ENCODE data around the gene BTNL9. TPM values are rescaled to one million over a fixed set of nuclear protein-coding genes. Genes with fewer than 3 reads are reported as not detected.
A peak's percentile ranks its signal among the peaks of the same experiment; 100 is the strongest.

The BTNL9 gene
- total RNA-seq, 2 donors from 2014 or later: 31.4 to 34.1 TPM

DNA sequence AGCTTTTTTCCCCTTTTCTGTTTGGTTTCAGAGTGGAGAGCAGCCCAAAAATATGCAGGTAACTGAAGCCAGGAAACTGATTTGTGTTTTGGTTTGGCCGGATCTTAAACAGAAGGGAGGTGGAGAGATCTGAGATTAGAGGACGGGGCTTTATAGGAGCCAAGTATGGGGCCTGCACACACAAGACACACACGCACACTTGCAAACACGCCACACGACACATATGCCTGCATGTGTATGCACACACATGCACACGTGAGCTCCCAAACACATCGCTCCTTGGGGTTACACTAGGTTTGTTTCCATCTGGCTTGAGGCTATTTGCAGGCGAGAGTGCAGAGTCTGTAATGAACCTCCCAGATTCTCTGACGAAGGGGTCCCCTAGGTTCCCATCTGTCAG lies 18.3 kb downstream of the BTNL9 start:
- ATAC-seq (no peak), DNase-seq (no peak)
- intact Hi-C loops (cut with DNase I): no loop called here

DNA sequence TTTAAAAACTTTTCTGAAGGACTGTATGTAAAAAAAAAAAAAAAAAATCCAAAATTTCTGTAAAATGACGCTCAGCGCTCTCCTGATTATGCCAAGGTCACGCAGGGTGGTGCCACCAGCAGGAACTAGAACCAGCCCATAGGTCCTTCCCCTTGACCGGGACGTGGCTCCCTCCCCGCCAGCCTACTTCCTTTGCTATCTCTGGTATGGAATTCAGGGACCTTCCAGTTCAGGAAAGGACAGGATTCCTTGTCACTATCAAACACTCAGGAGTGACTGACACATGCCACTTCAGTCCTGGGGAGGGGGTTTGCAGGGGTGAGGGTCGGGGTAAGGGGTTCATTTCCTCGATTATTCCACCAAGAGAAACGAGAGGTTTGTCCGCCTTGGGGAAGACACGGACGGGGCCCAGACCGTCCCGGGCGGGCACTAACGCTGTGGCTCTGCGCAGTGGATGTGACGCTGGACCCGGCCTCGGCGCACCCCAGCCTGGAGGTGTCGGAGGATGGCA lies 18.8 kb downstream of the BTNL9 start:
- intact Hi-C loops (cut with DNase I): no loop called here

DNA sequence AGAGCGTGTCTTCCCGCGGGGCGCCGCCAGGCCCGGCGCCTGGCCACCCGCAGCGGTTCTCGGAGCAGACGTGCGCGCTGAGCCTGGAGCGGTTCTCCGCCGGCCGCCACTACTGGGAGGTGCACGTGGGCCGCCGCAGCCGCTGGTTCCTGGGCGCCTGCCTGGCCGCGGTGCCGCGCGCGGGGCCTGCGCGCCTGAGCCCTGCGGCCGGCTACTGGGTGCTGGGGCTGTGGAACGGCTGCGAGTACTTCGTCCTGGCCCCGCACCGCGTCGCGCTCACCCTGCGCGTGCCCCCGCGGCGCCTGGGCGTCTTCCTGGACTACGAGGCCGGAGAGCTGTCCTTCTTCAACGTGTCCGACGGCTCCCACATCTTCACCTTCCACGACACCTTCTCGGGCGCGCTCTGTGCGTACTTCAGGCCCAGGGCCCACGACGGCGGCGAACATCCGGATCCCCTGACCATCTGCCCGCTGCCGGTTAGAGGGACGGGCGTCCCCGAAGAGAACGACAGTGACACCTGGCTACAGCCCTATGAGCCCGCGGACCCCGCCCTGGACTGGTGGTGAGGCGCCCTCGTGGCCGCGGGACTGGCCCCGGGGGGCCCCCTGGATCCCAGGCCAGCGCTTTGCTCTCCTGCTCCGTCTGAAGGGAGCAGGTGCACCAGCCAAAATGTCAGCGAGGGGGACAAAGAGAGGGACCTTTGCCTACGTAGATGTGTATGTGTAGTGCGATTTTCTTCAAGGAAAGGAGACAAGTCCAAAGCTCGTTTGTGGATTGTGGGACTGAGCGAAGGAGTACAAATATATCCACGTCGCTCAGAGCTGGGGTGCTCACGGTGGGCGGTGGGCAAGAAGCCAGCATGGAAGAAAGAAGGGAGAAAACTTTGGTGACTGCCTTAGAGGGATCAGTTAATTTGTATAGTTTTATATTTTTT lies 19.5 kb downstream of the BTNL9 start:
- DNase-seq: no peak
- intact Hi-C loops (cut with DNase I): no loop called here
- ATAC-seq: peak in 1 of 2 donors; percentile 38

More for the DNA sequence above, 18.8 kb downstream of the BTNL9 start:
- no peak for DNase-seq
- no peak for ATAC-seq

DNA sequence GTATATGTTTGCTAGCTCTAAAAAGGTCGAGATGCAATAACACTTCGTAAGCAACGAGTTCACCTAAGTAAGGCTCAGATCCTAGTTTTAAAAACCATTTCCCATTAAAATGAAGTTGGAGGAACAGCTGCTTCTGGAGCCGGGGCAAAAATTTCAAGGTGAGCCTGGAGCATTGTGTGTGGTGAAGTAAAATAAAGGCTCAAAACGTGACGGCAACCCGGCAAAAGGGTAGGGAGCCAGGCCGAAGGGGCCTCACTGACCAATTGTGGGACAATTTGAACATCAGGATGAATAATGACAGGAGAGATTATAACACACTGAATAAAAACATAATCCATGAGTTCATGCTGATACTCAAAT lies 20.1 kb downstream of the BTNL9 start:
- DNase-seq (no peak), ATAC-seq (no peak)
- intact Hi-C loops (cut with DNase I): no loop called here

DNA sequence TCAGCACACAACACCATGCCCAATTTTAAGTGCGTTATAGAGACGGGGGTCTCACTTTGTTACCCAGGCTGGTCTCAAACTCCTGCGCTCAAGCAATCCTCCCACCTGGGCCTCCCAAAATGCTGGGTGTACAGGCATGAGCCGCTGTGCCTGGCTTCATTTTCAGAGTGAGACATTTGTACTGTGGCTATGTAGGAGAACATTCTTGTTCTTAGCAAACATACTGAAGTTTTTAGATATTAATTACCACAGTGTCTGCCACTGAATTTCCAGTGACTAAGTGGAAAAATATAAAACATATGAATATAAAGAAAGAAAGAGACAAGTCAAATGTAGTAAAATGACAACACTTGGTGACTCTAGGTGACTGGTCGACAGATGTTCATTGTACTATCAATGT lies 20.9 kb downstream of the BTNL9 start:
- ATAC-seq (no peak), DNase-seq (no peak)
- intact Hi-C loops (cut with DNase I): no loop called here

DNA sequence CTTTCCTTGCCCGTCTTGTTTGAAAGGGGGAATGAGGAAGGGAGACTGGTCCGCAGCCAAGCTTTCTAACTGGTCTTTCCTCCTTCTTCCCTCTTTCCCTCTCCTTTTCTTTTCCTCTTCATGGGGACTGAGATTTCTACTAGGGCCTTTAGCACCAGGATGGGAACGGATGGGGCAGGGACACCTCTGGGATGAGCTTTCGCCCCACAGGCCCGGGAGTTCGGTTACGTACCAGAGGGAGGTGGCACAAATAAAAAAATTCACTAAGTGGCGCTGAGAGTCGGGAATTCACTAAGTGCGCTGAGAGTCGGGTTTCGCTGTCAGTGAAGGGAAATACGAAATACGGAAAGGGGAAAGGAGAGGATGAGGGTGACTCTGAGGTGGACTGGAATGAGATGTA lies 21.6 kb downstream of the BTNL9 start:
- intact Hi-C loops (cut with DNase I): no loop called here
- DNase-seq (no peak), ATAC-seq (no peak)

DNA sequence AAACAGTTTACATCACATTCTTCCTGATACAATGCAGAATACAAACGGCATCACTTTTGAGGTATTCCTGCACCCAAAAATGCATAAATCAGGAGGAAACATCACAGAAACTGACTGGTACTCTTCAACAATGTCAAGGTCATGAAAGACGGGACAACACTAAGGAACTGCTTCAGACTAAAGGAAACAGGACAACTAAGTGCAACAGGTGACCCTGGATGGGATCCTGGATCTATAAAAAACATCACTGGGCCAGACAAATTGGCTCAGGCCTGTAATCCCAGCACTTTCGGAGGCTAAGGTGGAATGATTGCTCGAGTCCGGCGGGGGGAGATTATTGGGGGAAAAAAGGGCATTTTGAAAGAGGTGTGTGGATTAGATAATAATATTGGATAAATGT lies 22.6 kb downstream of the BTNL9 start:
- ATAC-seq (no peak), DNase-seq (no peak)
- intact Hi-C loops (cut with DNase I): no loop called here

DNA sequence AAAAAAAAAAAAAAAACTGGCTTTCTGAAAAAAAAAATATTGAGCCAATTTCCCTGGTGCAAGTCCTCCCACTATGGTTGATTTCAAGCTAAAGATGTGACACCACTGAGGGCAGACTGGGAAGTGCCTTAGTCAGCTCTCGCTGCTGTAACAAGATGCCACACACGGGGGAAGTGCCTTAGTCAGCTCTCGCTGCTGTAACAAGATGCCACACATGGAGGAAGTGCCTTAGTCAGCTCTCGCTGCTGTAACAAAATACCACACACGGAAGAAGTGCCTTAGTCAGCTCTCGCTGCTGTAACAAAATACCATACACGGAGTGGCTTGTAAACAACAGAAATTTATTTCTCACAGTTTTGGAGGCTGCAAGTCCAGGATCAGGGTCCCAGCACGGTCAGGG lies 23.4 kb downstream of the BTNL9 start:
- ATAC-seq (no peak), DNase-seq (no peak)
- intact Hi-C loops (cut with DNase I): no loop called here

DNA sequence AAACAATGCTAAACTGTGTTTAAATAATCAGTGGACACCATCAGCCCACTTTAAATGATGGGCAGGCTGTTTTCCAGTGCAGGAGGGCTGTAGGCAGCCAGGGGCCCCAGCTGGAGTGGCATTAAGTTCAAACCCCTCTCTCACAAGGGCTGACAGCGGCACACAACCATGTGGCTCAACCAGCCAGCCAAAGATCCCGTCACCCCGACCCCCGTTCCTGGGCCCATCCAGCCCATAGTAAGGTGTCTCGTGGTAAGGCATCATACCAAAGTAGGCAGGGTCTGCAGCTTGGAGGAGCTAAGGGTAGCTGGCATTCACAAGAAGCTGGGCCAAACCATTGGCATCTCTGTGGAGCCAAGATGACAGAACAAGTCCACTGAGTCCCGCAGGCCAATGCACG lies 24.9 kb downstream of the BTNL9 start:
- intact Hi-C loops (cut with DNase I): no loop called here

DNA sequence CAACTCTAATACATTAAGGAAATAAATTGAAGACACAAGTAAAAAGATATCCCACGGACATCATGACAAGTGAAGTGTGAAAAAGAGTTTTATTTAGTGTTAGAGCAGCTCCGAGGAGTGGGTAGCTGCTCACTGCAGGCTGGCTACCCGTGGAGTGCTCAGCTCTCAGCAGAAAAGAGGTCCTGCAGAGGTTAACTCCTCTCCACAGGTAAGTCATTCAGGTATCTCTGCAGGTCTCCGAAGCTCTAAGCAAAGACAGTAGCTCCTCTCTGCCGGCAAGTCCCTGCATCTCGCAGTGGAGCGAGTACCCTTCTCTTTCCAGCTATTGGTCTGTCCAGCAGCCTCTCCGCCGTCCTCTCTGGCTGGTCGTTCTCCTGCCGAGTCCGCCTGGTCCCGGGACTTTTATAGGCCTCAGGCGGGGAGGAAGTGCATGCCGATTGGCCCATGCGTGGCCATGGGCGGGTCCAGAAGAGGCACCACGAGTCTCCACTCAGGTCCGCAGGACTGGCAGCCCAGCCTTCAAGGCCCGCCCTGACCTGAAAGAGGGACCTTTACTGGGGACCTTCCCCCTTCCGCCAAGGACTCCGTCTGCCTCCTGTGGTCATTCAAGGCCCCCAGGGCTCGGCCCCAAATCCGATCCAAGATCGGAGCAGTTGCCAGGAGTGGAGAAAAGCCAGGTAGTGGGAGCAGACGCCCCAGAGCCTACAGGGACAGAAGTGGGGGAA lies 29.9 kb downstream of the BTNL9 start:
- DNase-seq (no peak), ATAC-seq (no peak)
- intact Hi-C loops (cut with DNase I): no loop called here

More for the DNA sequence above, 24.9 kb downstream of the BTNL9 start:
- ATAC-seq (no peak), DNase-seq (no peak)

DNA sequence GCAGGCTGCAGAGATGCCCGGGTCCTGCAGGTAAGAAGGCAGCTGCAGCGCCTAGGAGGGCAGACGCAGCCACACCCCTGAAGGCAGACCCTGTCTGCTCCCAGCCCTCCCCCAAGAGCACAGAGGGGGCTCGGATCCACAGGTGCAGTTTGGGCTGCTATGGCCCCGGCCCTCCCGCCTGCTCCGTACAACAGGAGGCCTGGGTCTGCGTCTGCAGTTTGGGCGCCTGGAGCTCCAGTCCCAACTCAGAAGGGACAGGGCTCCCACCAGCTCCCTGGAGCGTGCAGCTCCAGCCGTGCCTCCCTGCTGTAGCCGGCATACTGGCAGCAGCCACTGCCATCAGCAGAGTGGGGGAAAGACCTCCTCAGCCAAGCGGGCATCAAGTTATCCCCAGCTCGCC lies 30.5 kb downstream of the BTNL9 start:
- intact Hi-C loops (cut with DNase I): no loop called here
- DNase-seq (no peak), ATAC-seq (no peak)

DNA sequence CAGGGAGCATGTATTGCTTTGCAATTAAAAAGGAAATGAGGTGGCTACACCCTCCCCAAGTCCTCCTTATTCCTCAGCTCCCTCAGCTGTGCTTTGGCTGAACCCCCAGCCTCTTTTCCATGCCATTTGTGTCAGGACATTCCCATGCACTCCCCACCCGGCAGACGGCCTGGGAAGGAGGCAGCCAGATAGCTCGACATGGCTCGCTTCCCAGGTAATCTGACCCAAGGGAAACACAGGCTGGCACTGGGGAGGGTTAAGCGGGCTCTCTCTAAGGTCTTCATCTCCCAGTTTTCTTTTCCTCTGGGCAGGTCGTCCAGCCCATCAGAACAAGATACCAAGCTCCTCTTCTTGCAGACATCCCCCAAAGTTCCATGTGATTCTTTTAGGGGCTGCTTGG lies 31.2 kb downstream of the BTNL9 start:
- intact Hi-C loops (cut with DNase I): no loop called here
- DNase-seq (no peak), ATAC-seq (no peak)

DNA sequence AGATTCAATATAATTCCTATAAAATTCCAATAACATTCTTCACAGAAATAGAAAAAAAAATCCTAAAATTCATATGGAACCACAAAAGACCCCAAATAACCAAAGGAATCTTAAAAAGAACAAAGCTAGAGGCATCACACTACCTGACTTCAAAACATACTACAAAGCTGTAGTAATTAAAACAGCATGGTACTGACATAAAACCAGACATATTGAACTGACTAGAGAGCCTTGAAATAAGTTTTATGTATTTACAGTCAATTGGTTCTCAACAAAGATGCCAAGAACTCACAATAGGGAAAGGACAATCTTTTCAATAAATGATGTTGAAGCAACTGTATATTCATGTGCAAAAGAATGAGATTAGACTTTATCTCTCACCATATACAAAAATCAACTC lies 36.9 kb downstream of the BTNL9 start:
- ATAC-seq (no peak), DNase-seq (no peak)
- intact Hi-C loops (cut with DNase I): no loop called here

DNA sequence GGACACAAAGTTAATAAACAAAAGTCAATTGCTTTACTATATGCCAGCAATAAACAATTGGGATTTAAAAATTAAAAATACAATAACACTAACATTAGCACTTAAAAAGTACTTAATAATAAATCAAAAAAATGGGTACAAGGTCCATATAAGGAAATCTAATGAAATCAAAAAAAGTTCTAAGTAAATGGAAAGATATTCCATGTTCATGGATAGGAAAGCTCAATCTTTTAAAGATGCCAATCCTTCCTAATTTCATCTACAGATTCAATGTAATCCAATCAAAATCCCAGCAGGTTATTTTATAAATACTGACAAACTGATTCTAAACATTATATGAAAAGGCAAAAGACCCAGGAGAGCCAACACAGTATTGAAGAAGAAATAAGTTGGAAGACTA lies 41.9 kb downstream of the BTNL9 start:
- intact Hi-C loops (cut with DNase I): no loop called here
- DNase-seq (no peak), ATAC-seq (no peak)

DNA sequence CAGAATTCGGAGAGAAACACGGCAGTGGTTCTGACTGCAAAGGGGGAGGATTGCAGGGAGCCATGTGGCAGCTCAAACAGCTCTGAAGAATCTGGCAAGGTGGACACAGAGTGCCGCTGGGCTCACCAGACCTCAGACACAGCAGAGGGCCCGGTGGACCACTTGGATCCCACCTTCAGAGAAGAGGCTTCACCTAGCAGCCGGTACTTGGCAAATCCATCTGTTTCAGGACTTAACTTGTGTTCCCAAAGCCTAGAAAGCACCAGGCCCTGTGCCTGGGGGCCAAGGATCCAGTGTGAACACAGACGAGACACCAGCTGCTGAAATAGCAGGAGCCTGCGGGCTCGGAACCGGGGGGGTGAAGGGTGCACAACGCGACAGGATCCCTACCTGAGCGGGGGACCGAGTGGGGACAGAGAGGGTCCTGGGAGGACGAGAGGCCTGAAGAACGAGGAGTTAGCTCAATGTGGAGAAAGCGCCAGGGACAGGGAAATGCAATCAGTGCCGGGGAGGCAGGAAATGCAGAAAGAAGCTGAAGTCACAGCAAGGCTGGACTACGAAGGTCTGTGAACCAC lies 44.6 kb downstream of the BTNL9 start:
- ATAC-seq (no peak), DNase-seq (no peak)
- intact Hi-C loops (cut with DNase I): no loop called here

DNA sequence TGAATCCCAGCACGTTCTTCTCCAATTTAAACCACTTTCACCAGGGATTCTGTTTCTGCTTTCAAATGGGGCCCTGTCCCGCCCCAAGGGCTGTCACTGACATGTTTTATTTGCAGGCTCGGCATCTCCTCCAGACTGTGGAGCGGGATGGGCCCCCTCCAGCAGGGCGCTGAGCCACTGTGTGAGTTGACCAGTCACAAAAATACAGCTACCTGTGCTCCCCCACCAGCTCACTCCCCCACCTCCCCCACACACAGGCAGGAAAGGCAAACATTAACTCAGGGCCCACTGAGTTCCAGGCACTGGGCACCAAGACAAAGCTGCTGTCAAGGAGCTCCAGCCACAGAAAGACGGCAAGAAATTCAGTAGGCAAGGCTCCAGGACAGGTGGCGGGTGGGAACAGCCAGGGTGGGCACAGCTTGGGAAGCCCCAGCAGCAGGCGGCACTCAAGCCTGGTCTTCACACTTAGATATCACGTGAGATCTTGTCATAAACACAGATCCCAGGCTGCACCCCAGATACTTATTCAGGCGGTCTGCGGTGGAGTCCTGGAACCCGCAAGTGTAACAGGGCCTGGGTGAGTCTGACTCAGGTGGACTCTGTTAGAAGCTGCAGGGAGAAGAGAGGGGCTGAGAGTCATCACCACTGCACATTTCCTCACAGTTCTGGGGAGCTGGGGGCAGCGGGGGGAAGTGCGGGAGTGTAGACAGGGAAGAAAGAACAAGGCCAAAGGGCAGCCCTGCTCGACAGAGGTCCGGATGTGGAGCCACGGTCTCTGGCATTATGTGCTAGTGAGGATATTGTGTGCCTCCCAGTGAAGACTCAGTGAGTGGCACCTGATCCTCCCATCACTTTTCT lies 46.2 kb downstream of the BTNL9 start:
- DNase-seq (no peak), ATAC-seq (no peak)
- intact Hi-C loops (cut with DNase I): no loop called here

DNA sequence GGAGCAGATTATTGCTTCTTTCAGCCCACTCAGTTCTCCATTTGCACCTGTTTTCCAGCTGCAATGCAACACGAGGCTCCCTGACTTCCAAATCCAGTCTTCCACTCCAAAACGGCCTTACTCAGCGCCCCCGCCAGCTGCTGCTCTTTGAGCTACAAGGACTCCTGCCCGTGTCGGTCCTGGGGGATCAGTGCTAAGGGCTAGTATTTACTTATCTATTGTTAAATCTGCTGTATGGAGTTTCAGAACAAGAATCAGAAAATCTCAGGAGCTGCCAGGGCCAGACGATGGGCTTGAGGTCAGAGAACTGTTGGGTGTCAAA lies 46.8 kb downstream of the BTNL9 start:
- ATAC-seq (no peak), DNase-seq (no peak)
- intact Hi-C loops (cut with DNase I): no loop called here

DNA sequence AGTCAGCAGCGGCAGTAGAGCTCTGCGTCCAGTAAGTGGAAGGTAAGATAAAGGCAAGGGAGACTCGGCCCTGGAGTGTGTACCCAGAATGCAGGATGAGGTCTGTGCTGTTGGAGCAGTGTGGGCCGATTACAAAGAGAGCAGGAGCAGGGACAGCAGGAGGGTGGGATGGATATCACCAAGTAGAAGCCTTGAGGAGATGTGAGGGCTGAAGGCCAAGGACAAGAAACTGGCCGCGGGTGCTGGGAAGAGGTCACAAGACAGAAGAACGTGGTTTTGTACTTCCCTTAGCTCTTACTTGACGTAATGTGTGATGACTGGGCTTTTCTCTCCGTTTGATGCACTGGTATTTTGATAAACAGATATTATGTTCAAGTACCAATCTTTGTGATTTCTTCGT lies 47.2 kb downstream of the BTNL9 start:
- DNase-seq (no peak), ATAC-seq (no peak)
- intact Hi-C loops (cut with DNase I): no loop called here

DNA sequence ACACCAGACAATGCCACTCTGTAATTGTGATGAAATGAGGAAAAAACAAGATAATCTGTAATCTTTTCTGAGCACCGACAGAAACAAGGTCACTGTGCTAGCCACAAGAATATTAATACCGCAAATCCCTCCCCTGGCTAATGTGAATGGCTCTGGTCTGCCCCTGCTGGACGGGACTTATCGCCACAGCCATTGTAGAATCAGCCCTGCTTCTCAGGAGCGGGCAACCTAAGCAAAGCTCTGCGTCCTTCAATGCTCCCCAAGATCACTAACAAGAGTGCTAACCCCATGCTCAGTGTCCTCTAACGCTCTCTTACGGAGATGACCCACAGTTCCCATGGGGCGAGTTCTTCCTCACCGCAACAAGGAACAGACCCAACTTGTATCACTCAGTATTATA lies 48.2 kb downstream of the BTNL9 start:
- intact Hi-C loops (cut with DNase I): no loop called here

DNA sequence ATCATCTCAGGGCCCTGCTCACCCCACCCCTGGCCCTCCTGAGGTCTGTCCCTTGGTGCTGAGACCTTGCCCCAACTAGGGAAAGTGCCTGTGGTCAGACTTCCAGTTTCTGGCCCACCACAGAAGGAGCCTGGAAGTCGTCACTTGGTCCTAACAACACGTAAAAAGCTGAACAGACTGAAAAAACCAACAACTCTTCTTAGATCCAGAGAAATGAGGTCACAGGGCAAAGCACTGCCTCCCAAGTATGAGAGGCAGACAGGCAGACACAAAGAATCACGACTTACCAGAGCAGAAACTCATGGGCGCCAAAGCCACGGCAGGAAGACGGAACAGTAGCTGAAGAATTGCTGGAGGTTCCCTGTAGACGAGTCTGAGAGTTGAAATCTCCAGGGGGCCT lies 52.4 kb downstream of the BTNL9 start:
- no peak for ATAC-seq
- intact Hi-C loops (cut with DNase I): no loop called here
- no peak for DNase-seq

More for the DNA sequence above, 48.2 kb downstream of the BTNL9 start:
- DNase-seq (no peak), ATAC-seq (no peak)

Measured in left cardiac atrium (tissue), 4 donors.